Measurements from ENCODE around the gene TNFSF8. TPM values are rescaled to one million over a fixed set of nuclear protein-coding genes. Genes with fewer than 3 reads are reported as not detected.

The TNFSF8 gene
- total RNA-seq, 1 donor from 2014 or later: not detected

- no peaks in the 10 kb centered on the region for H3K36me3 ChIP-seq (ENCODE audit: control insufficient read depth, insufficient read depth, low read length)
- H3K4me3 ChIP-seq (ENCODE audit: low read depth, low read length): no peak overlapping the region
- TF ChIP-seq, protein P1, sequence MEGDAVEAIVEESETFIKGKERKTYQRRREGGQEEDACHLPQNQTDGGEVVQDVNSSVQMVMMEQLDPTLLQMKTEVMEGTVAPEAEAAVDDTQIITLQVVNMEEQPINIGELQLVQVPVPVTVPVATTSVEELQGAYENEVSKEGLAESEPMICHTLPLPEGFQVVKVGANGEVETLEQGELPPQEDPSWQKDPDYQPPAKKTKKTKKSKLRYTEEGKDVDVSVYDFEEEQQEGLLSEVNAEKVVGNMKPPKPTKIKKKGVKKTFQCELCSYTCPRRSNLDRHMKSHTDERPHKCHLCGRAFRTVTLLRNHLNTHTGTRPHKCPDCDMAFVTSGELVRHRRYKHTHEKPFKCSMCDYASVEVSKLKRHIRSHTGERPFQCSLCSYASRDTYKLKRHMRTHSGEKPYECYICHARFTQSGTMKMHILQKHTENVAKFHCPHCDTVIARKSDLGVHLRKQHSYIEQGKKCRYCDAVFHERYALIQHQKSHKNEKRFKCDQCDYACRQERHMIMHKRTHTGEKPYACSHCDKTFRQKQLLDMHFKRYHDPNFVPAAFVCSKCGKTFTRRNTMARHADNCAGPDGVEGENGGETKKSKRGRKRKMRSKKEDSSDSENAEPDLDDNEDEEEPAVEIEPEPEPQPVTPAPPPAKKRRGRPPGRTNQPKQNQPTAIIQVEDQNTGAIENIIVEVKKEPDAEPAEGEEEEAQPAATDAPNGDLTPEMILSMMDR (IDR thresholded peaks at IDR 0.05; ENCODE audit: insufficient read depth, low read length, severe bottlenecking): no peak
- FAIRE-seq: no peak
- no peak for DNase-seq (ENCODE audit: low read depth)
- peaks cover 2% of the 10 kb centered on the region for H3K27me3 ChIP-seq (ENCODE audit: control insufficient read depth, insufficient read depth, low read length)
Observed at GRCh38 chr9:114851306-114851705, 79.1 kb downstream of the TNFSF8 start.

Other genes with a start within 250 kb of the TNFSF8 start
- not detected in 2 replicates for gene TEX48, start 248.4 kb downstream of the TNFSF8 start, total RNA-seq
- under 0.01 TPM in 1 of 2 replicates, not detected in the other for gene TNFSF15, start 124.6 kb downstream of the TNFSF8 start, total RNA-seq
- 124 and 204 TPM in 2 replicates for gene TNC, start 187.6 kb upstream of the TNFSF8 start, total RNA-seq